ENCODE results near the gene TMEM131L.

The TMEM131L gene

GRCh38 chr4:153531976-153532626, 65.9 kb downstream of the TMEM131L start:
- DNase-seq (ENCODE audit: extremely low read depth, insufficient read length), result no peak
- no peak overlapping the region for H3K4me3 ChIP-seq (replicated peaks; ENCODE audit: low read depth, low read length)
- H3K36me3 ChIP-seq (ENCODE audit: control insufficient read depth, insufficient read depth, low read length), result peaks cover 4% of the 10 kb centered on the region
- TF ChIP-seq CTCF (IDR thresholded peaks at IDR 0.05; ENCODE audit: insufficient read depth, low read length, poor library complexity, severe bottlenecking), result no peak
- no peaks in the 10 kb centered on the region for H3K27me3 ChIP-seq (replicated peaks; ENCODE audit: control insufficient read depth, insufficient read depth, low read length)

- no peak for DNase-seq (ENCODE audit: extremely low read depth, insufficient read length)
- H3K27me3 ChIP-seq (replicated peaks; ENCODE audit: control insufficient read depth, insufficient read depth, low read length), result no peaks in the 10 kb centered on the region
- no peak for TF ChIP-seq CTCF (IDR thresholded peaks at IDR 0.05; ENCODE audit: insufficient read depth, low read length, poor library complexity, severe bottlenecking)
- peaks cover 4% of the 10 kb centered on the region for H3K36me3 ChIP-seq (ENCODE audit: control insufficient read depth, insufficient read depth, low read length)
- H3K4me3 ChIP-seq (replicated peaks; ENCODE audit: low read depth, low read length), result no peak overlapping the region
These were observed 66.5 kb downstream of the TMEM131L start for GRCh38 chr4:153532636-153533035.

- Histone ChIP-seq H3K27me3 (replicated peaks; ENCODE audit: control insufficient read depth, insufficient read depth, low read length) (no peaks in the 10 kb centered on the region), H3K36me3 (ENCODE audit: control insufficient read depth, insufficient read depth, low read length) (peaks cover 9% of the 10 kb centered on the region), H3K4me3 (replicated peaks; ENCODE audit: low read depth, low read length) (no peak overlapping the region)
- no peak for DNase-seq (ENCODE audit: extremely low read depth, insufficient read length)
- no peak for TF ChIP-seq CTCF (IDR thresholded peaks at IDR 0.05; ENCODE audit: insufficient read depth, low read length, poor library complexity, severe bottlenecking)
These were observed 67.2 kb downstream of the TMEM131L start for GRCh38 chr4:153533387-153533786.

GRCh38 chr4:153534792-153535629, 68.9 kb downstream of the TMEM131L start:
- no peaks in the 10 kb centered on the region for H3K27me3 ChIP-seq (replicated peaks; ENCODE audit: control insufficient read depth, insufficient read depth, low read length)
- DNase-seq (ENCODE audit: extremely low read depth, insufficient read length), result no peak
- H3K36me3 ChIP-seq (ENCODE audit: control insufficient read depth, insufficient read depth, low read length), result peaks cover 12% of the 10 kb centered on the region
- no peak overlapping the region for H3K4me3 ChIP-seq (replicated peaks; ENCODE audit: low read depth, low read length)
- no peak for TF ChIP-seq CTCF (IDR thresholded peaks at IDR 0.05; ENCODE audit: insufficient read depth, low read length, poor library complexity, severe bottlenecking)

GRCh38 chr4:153535772-153536513, 69.8 kb downstream of the TMEM131L start:
- TF ChIP-seq CTCF (IDR thresholded peaks at IDR 0.05; ENCODE audit: insufficient read depth, low read length, poor library complexity, severe bottlenecking), result no peak
- no peak for DNase-seq (ENCODE audit: extremely low read depth, insufficient read length)
- Histone ChIP-seq H3K36me3 (ENCODE audit: control insufficient read depth, insufficient read depth, low read length) (peaks cover 12% of the 10 kb centered on the region), H3K4me3 (replicated peaks; ENCODE audit: low read depth, low read length) (no peak overlapping the region), H3K27me3 (replicated peaks; ENCODE audit: control insufficient read depth, insufficient read depth, low read length) (no peaks in the 10 kb centered on the region)
